DND-41 (cell line): ENCODE results near the gene DLGAP5.

Experiments used
- ATAC-seq: fragments of 200-7000 bp; cut with Tn5 transposase; 3 replicates; pipeline ENCODE4 v1.9.1; 2021; ENCODE audit warnings: low read depth; ENCODE audit not compliant: insufficient read depth
- DNase-seq: peaks from one replicate; pipeline ENCODE4 v3.0.0-alpha.2; 2020
- H2AFZ ChIP-seq: 2 replicates; pipeline ENCODE4 v1.6.0; 2012; ENCODE audit warnings: low read depth, low read length
- H3K27ac ChIP-seq: 2 replicates; pipeline ENCODE4 v1.5.1; 2012; ENCODE audit warnings: low read length, inconsistent platforms
- H3K27me3 ChIP-seq: fragments of 200-600 bp; sonication (generic); 2 replicates; pipeline ENCODE4 v1.6.0; 2012; ENCODE audit warnings: low read length, mild to moderate bottlenecking, inconsistent platforms; ENCODE audit not compliant: insufficient read depth, poor library complexity
- H3K36me3 ChIP-seq: 2 replicates; pipeline ENCODE4 v1.5.1; 2012; ENCODE audit warnings: low read length, inconsistent platforms; ENCODE audit not compliant: insufficient read depth
- H3K4me1 ChIP-seq: 2 replicates; pipeline ENCODE4 v1.5.1; 2012; ENCODE audit warnings: mild to moderate bottlenecking, low read length; ENCODE audit not compliant: insufficient read depth
- H3K4me2 ChIP-seq: 2 replicates; pipeline ENCODE4 v1.6.0; 2012; ENCODE audit warnings: mild to moderate bottlenecking, moderate library complexity, low read length, inconsistent platforms; ENCODE audit not compliant: insufficient read depth
- H3K4me3 ChIP-seq, 2 experiments: fragments of 200-600 bp in 1 of 2; shearing (Covaris generic) in 1 of 2; 2 replicates each; pipeline ENCODE4 v1.5.1; 2012 to 2016; ENCODE audit warnings: inconsistent platforms in 2 of 2, low read length in 2 of 2, mild to moderate bottlenecking in 2 of 2, low read depth in 1 of 2, moderate library complexity in 1 of 2
- H3K79me2 ChIP-seq: 2 replicates; pipeline ENCODE4 v1.6.0; 2012; ENCODE audit warnings: low read length, inconsistent platforms; ENCODE audit not compliant: insufficient read depth
- H3K9ac ChIP-seq: 2 replicates; pipeline ENCODE4 v1.6.0; 2012; ENCODE audit warnings: low read depth, mild to moderate bottlenecking, inconsistent platforms, low read length, moderate library complexity
- H3K9me3 ChIP-seq: 2 replicates; pipeline ENCODE4 v1.5.1; 2012; ENCODE audit warnings: low read length, moderate library complexity, mild to moderate bottlenecking, inconsistent platforms; ENCODE audit not compliant: insufficient read depth, severe bottlenecking
- H4K20me1 ChIP-seq: 2 replicates; pipeline ENCODE4 v1.6.0; 2012; ENCODE audit warnings: low read length; ENCODE audit not compliant: insufficient read depth
- EZH2 ChIP-seq: IDR thresholded peaks from 3 replicates; pipeline ENCODE4 v1.6.1; 2012; ENCODE audit warnings: borderline replicate concordance, low read depth, mild to moderate bottlenecking, moderate library complexity, low read length, inconsistent platforms; ENCODE audit not compliant: severe bottlenecking
- TF ChIP-seq, protein P1 (sequence below): IDR thresholded peaks from 2 replicates; pipeline ENCODE4 v1.5.1; 2012; ENCODE audit warnings: borderline replicate concordance, low read length, moderate library complexity, mild to moderate bottlenecking; ENCODE audit not compliant: poor library complexity, severe bottlenecking; ENCODE audit errors: extremely low read depth

DLGAP5 gene, protein sequence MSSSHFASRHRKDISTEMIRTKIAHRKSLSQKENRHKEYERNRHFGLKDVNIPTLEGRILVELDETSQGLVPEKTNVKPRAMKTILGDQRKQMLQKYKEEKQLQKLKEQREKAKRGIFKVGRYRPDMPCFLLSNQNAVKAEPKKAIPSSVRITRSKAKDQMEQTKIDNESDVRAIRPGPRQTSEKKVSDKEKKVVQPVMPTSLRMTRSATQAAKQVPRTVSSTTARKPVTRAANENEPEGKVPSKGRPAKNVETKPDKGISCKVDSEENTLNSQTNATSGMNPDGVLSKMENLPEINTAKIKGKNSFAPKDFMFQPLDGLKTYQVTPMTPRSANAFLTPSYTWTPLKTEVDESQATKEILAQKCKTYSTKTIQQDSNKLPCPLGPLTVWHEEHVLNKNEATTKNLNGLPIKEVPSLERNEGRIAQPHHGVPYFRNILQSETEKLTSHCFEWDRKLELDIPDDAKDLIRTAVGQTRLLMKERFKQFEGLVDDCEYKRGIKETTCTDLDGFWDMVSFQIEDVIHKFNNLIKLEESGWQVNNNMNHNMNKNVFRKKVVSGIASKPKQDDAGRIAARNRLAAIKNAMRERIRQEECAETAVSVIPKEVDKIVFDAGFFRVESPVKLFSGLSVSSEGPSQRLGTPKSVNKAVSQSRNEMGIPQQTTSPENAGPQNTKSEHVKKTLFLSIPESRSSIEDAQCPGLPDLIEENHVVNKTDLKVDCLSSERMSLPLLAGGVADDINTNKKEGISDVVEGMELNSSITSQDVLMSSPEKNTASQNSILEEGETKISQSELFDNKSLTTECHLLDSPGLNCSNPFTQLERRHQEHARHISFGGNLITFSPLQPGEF

DNA sequence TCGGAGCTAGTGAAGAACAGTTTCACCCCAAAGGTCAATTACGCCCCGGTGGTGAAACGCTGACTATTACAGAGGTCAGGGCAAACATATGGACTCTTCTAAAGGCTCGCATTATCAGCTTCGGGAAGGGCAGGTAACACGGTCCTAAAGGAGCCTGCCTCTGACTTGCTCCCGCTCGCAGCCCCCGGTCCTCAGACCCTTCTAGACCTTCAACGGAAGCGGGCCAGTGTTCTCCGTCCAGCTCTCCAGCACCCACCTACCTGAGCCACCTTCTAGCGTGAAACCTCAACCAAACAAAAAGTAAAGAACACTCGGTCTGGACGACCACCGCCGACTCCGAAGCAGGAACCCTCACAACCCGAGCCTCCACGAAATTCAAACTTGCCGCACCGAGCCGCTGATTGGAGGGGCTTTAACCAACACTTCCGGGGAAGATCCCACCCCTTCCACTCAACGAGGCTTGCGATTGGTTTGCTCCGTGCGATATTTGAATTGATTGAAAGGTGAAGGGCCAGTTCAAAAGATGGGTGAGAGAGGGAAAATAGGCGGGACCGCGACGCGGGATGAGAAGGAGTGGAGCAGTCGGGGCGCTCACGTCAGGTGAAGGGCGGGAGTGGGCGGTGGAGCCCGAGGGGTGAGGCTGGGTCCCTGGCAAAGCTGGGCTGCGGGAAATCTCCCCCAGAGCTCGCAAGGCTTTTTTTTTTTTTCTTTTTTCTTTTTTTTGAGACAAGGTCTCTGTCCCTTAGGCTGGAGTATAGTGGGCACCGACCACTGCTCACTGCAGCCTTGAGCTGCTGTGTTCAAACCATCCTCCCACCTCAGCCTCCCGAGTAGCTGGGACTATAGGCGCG, at the start of gene DLGAP5:
Gene DLGAP5 (minus strand): TSS at position 383 of the 851 bp plus-strand sequence. CDS start 2,406 bp downstream, outside the sequence.
- Histone ChIP-seq H2AFZ (peak within 1 kb of the TSS; percentile 88), H3K79me2 (peaks cover 47% of the 10 kb centered on the region), H3K4me2 (peak within 1 kb of the TSS; percentile 78), H3K27ac (peak within 1 kb of the TSS; percentile 77), H3K36me3 (peaks cover 14% of the 10 kb centered on the region), H3K9me3 (no peaks in the 10 kb centered on the region), H3K27me3 (no peaks in the 10 kb centered on the region), H4K20me1 (no peaks in the 10 kb centered on the region), H3K9ac (peak within 1 kb of the TSS; percentile 75), H3K4me3 (peak within 1 kb of the TSS; percentile 71 to 74), H3K4me1 (peaks cover 28% of the 10 kb centered on the region)
- DNase-seq, result peak; percentile 97
- TF ChIP-seq, protein P1, sequence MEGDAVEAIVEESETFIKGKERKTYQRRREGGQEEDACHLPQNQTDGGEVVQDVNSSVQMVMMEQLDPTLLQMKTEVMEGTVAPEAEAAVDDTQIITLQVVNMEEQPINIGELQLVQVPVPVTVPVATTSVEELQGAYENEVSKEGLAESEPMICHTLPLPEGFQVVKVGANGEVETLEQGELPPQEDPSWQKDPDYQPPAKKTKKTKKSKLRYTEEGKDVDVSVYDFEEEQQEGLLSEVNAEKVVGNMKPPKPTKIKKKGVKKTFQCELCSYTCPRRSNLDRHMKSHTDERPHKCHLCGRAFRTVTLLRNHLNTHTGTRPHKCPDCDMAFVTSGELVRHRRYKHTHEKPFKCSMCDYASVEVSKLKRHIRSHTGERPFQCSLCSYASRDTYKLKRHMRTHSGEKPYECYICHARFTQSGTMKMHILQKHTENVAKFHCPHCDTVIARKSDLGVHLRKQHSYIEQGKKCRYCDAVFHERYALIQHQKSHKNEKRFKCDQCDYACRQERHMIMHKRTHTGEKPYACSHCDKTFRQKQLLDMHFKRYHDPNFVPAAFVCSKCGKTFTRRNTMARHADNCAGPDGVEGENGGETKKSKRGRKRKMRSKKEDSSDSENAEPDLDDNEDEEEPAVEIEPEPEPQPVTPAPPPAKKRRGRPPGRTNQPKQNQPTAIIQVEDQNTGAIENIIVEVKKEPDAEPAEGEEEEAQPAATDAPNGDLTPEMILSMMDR, result no peak
- TF ChIP-seq EZH2, result no peak
- peak; percentile 95 for ATAC-seq

DNA sequence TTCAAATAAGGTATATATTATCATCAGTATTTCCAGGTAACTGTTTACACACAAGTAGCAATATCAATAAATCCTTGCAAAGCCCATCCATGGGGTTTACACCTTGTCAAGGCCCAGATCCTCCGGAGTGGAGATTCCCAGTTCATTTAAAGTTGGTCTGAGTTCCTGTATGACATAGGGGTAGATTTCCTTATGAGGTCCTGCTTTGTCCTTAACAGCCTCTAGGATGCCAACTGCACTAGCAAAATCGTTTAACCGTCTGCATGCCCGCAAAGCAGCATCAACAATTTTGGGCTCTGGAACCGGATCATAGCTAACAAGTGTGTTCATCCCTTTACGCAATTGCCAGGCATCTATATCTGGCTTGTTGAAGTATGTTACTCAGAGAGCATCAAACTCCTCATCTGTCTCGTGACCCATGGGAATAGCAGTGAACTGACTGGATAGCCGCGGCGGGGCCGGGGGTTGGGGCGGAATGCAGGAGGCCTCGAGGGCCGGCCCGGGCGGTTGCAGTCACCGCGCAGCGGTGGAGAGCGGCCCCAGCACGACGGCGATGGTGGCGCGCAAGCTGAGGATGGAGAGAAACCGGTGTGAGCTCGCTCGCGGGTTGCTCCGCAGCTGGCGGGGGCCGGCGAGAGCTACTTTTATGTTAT, 49.3 kb upstream of the DLGAP5 start:
- Histone ChIP-seq H3K36me3 (no peaks in the 10 kb centered on the region), H3K4me3 (no peak overlapping the region), H3K79me2 (no peaks in the 10 kb centered on the region), H3K4me2 (no peak overlapping the region), H4K20me1 (no peaks in the 10 kb centered on the region), H3K9me3 (no peaks in the 10 kb centered on the region), H3K4me1 (no peaks in the 10 kb centered on the region), H3K27me3 (peaks cover 14% of the 10 kb centered on the region), H3K9ac (no peak overlapping the region), H3K27ac (no peak overlapping the region), H2AFZ (no peak overlapping the region)
- no peak for ATAC-seq
- TF ChIP-seq EZH2, result no peak
- TF ChIP-seq, protein P1, result no peak
- no peak for DNase-seq

DNA sequence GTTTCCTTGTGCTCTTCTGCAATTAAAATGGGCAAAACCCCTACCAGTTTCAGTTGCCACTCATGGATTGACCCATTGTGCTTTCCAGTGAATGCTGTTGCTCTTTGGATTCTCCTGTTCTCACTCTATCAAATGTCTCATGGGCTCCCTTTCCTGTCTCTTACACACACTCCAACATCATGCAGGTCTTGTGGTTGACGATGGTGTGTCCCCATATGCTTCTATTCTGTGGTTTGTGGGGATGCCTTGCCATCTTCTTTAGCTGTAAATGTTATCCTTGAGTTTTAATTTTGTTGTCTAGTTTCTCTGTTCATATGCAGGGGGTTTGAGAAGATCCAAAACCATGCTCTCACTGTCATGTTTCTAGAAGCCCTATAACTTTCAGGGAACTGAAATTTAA, 47.9 kb upstream of the DLGAP5 start:
- Histone ChIP-seq H3K4me2 (no peak overlapping the region), H3K79me2 (no peaks in the 10 kb centered on the region), H3K9me3 (no peaks in the 10 kb centered on the region), H3K4me3 (no peak overlapping the region), H3K9ac (no peak overlapping the region), H2AFZ (no peak overlapping the region), H3K27ac (no peak overlapping the region), H3K36me3 (no peaks in the 10 kb centered on the region), H3K4me1 (no peaks in the 10 kb centered on the region), H3K27me3 (peaks cover 14% of the 10 kb centered on the region), H4K20me1 (no peaks in the 10 kb centered on the region)
- no peak for DNase-seq
- peak; percentile 57 for ATAC-seq
- TF ChIP-seq EZH2, result no peak
- TF ChIP-seq, protein P1, result no peak
